ENCODE results near the gene CLEC5A.

DNA sequence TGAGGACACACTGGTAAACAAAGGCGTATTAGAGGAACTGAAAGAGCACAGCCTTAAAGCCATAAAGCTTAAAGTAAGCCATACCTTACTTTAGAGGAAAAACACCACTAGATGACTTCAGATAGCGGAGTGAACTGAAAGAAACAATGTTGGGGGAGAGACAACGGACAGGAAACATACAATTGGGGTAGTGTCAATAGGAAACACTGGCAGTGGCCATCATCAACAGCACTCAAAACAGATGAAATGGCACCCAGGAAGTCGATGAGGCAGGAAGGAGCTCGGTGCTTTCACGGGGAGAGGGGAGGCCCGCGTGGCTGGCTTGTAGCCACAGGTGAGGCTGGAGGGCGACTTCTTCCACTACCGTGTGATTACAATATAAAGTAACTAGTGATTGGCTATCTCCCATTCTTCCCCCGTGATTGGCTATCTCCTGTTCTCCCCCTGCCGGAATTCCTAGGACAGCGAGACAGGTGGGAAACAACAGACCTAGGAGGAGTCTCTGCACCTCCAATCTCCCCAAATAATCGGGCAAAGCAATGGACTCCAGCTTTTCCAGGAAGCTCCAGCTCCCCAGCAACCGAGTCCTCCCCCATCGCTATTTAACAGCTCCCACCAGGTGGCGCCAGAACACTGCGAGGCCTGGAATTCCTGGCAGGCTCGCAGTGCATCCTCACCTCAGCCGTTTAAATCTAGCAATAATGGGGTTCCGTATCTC, 29.2 kb upstream of the CLEC5A start:
- no peak for TF ChIP-seq CBFB (CRISPR knock-in tag; IDR thresholded peaks at IDR 0.05)
- TF ChIP-seq ZNF3 (CRISPR knock-in tag; IDR thresholded peaks at IDR 0.05): no peak
- TF ChIP-seq RAD21 (CRISPR knock-in tag; conservative IDR thresholded peaks at IDR 0.05 in 1 of 2, IDR thresholded peaks at IDR 0.05 in 1 of 2): peak; percentile 49 to 78
- TF ChIP-seq CBX8 (IDR thresholded peaks at IDR 0.05; ENCODE audit: borderline replicate concordance, extremely low read depth, low read depth, low read length, poor library complexity, severe bottlenecking): no peak
- no peak for TF ChIP-seq ZNF354B (CRISPR knock-in tag; IDR thresholded peaks at IDR 0.05)
- TF ChIP-seq POLR2A (conservative IDR thresholded peaks at IDR 0.05): no peak
- no peak for TF ChIP-seq SRSF9 (IDR thresholded peaks at IDR 0.05; ENCODE audit: borderline replicate concordance, low read depth, low read length)
- no peak for TF ChIP-seq MTA3 (IDR thresholded peaks at IDR 0.05; ENCODE audit: borderline replicate concordance)
- no peak for TF ChIP-seq XRCC4 (IDR thresholded peaks at IDR 0.05; ENCODE audit: extremely low read depth, insufficient read depth, insufficient read length)
- TF ChIP-seq FOXK2 (conservative IDR thresholded peaks at IDR 0.05 in 1 of 2, IDR thresholded peaks at IDR 0.05 in 1 of 2; ENCODE audit: low read depth in 2 of 2): no peak
- TF ChIP-seq SIN3A (IDR thresholded peaks at IDR 0.05; ENCODE audit: borderline replicate concordance in 2 of 2, control insufficient read depth in 1 of 2, low read depth in 2 of 2, low read length in 2 of 2): no peak
- no peak for TF ChIP-seq TCF7L2 (IDR thresholded peaks at IDR 0.05; ENCODE audit: low read depth, low read length)
- peak; percentile 82 to 92 (median 88) for TF ChIP-seq CTCF (IDR thresholded peaks at IDR 0.05 in 2 of 3, conservative IDR thresholded peaks at IDR 0.05 in 1 of 3; ENCODE audit: insufficient read depth in 2 of 3, low read depth in 1 of 3, low read length in 3 of 3)
- TF ChIP-seq TAF15 (IDR thresholded peaks at IDR 0.05; ENCODE audit: low read depth, low read length): no peak
